Vagina (tissue), 2 donors: ENCODE data around the gene CTU2.

Source experiments
- POLR2A ChIP-seq, 2 donors: fragments of 450-650 bp; IDR thresholded peaks; one replicate each; pipeline ENCODE4 v1.6.1; 2017; ENCODE audit warnings: antibody characterized with exemption in 2 of 2, mild to moderate bottlenecking in 2 of 2, moderate library complexity in 2 of 2
- POLR2AphosphoS5 ChIP-seq, 2 donors: sonication (generic); formaldehyde crosslinking; IDR thresholded peaks; one replicate each; pipeline ENCODE4 v1.9.0; 2017; ENCODE audit warnings: antibody characterized with exemption in 2 of 2, mild to moderate bottlenecking in 2 of 2, low read depth in 1 of 2; ENCODE audit not compliant: insufficient read depth in 1 of 2
- TF ChIP-seq, protein P1 (sequence below), 3 experiments: fragments of 450-650 bp in 2 of 3; fragments of 200-600 bp in 1 of 3; sonication (generic) in 1 of 3; IDR thresholded peaks; one replicate each; pipeline ENCODE4 v1.5.1; 2017 to 2019; ENCODE audit warnings: antibody characterized with exemption in 3 of 3, mild to moderate bottlenecking in 2 of 3, moderate library complexity in 2 of 3

DNA sequence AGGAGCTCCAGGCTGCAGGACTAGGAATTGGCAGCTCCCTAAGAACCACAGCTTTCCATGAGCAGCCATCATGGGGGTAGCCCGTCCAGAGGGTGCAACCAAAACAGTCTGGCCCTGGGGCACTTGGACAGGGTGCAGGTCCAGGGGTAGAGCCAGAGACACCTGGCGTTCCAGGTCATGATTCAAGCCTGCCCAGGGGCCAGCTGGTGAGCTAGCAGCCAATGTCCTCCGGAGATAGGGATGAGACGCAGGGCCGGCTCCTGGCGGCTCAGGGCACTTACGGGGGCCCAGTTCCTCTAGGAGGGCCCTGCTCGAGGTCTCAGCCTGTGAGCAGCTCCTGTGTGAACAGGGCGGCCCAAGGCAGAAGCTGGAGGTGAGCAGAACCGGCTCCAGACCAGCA, 56.6 kb downstream of the CTU2 start:
- TF ChIP-seq, protein P1, sequence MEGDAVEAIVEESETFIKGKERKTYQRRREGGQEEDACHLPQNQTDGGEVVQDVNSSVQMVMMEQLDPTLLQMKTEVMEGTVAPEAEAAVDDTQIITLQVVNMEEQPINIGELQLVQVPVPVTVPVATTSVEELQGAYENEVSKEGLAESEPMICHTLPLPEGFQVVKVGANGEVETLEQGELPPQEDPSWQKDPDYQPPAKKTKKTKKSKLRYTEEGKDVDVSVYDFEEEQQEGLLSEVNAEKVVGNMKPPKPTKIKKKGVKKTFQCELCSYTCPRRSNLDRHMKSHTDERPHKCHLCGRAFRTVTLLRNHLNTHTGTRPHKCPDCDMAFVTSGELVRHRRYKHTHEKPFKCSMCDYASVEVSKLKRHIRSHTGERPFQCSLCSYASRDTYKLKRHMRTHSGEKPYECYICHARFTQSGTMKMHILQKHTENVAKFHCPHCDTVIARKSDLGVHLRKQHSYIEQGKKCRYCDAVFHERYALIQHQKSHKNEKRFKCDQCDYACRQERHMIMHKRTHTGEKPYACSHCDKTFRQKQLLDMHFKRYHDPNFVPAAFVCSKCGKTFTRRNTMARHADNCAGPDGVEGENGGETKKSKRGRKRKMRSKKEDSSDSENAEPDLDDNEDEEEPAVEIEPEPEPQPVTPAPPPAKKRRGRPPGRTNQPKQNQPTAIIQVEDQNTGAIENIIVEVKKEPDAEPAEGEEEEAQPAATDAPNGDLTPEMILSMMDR (IDR thresholded peaks at IDR 0.05), result no peak
- TF ChIP-seq POLR2A (IDR thresholded peaks at IDR 0.05), result no peak
- TF ChIP-seq POLR2AphosphoS5 (IDR thresholded peaks at IDR 0.05; ENCODE audit: insufficient read depth in 1 of 2, low read depth in 1 of 2), result no peak
